Activated CD4-positive, alpha-beta T cell treated with anti-CD3 and anti-CD28 coated beads for 1 hour (primary cell): Measurements from ENCODE around the gene TSC2.

Experiments
- DNase-seq: peaks from one replicate; pipeline ENCODE4 v3.0.0-alpha.2; 2020

Gene TSC2

DNA sequence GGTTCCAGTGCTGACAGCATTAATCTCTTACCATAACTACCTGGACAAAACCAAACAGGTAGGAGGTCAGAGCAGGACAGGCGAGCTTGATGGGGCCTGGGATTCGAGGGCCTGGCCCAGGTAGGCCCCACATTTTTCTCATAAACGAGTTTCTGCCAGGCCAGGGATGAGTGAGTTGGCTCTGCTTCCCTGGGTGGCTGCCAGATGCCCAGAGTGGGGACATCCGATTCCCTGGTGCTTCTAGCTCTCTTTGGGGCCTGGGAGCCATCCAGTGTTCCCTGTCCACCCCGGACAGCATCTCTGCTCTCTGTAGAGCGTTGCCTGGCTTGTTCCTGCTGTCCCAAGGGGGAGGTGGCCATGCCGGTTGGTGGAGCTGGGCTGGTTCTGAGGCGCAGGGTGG is 25.1 kb downstream of the TSC2 start:
- no peak for DNase-seq

DNA sequence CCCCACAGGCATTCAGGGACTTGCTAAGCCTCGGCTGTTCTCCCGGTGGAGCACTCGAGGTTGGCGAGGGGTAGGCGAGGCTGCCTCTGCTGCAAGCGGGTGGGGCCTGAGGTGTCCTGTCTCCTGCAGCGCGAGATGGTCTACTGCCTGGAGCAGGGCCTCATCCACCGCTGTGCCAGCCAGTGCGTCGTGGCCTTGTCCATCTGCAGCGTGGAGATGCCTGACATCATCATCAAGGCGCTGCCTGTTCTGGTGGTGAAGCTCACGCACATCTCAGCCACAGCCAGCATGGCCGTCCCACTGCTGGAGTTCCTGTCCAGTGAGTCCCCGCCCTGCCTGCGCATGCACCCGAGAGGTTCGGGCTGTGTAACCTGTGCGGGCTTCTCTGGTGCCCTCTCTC is 26.3 kb downstream of the TSC2 start:
- no peak for DNase-seq

GRCh38 chr16:2075631-2076030 is 27.8 kb downstream of the TSC2 start:
- DNase-seq, result no peak

- DNase-seq, result no peak
Observed at GRCh38 chr16:2076072-2076865, 28.5 kb downstream of the TSC2 start.

GRCh38 chr16:2077016-2077415 is 29.2 kb downstream of the TSC2 start:
- DNase-seq, result no peak

DNA sequence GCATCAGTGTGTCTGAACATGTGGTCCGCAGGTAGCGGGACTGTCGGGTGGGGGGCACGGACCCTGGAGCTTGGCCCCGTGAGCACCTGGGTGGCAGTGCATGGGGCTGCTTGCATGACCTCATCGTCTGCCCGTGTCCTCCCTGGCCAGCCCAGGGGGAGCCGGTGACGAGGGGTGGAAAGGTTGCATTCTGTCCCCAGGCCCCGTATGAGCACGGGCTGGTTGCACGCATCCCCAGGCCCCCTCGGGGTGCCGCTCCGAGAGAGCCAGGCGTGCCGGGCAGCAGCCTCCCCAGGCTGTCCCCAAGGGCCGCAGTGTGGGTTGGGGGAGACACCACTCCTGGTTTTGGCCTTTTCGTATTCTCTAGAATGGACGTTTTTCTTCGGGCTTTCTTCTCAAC is 29.9 kb downstream of the TSC2 start:
- no peak for DNase-seq

GRCh38 chr16:2078096-2078495 is 30.3 kb downstream of the TSC2 start:
- DNase-seq, result no peak

DNA sequence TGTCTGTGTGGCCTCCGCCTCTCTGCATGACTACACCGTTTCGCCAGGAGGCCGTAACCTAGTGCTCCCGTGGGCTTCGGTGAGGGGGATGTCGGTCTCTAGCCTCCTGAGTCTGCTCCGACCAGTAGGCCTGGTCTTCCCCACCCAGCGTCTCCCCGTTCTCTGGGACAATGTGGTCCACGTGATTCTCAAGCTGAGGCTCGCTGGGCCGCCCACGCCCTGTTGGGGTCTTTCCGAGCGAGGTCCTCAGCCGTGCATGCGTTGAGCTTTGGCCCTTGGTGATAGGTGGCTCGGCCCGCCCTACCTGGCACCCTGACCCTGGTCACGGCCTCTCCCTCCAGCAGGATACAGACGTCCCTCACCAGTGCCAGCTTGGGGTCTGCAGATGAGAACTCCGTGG is 30.9 kb downstream of the TSC2 start:
- DNase-seq, result no peak

GRCh38 chr16:2079311-2079800 is 31.6 kb downstream of the TSC2 start:
- no peak for DNase-seq

- DNase-seq, result no peak
Observed at GRCh38 chr16:2079991-2080390, 32.2 kb downstream of the TSC2 start.

DNA sequence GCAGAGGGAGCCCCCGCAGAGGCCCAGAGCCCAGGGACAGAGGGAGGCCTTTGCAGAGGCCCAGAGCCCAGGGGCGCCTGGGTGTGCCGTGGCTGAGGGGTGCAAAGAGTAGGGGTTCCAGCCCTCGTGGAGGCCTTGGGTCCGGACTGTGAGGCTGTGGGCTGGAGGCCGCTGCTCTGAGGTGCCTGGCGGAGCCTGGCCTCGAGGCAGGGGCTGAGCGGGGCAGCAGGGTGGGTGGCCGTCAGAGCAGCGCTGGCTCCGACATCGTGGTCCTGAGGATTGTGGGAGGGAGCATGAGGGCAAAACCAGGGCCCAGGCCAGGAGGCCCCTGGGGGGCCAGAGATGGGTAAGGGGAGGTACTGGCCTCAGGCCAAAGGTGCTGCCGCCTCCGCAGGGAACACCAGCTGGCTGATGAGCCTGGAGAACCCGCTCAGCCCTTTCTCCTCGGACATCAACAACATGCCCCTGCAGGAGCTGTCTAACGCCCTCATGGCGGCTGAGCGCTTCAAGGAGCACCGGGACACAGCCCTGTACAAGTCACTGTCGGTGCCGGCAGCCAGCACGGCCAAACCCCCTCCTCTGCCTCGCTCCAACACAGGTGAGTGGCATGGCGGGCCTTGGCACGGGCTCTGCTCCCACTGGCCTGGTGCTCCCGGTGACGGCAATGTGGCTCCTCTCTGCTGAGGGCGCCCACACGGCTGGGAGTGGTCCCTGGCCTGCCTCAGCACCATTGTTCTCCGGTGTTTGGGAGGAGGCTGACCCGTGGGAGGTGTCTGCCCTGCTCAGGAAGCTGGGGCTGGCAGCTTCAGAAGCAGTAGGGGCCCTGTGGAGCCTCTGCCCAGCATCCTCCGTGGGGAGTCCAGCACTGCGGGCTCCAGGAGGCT is 33.7 kb downstream of the TSC2 start:
- DNase-seq, result no peak

- DNase-seq, result no peak
Observed at GRCh38 chr16:2082171-2082982, 34.6 kb downstream of the TSC2 start.

GRCh38 chr16:2082983-2083364 is 35.2 kb downstream of the TSC2 start:
- no peak for DNase-seq

- no peak for DNase-seq
Observed at GRCh38 chr16:2083409-2083808, 35.6 kb downstream of the TSC2 start.

GRCh38 chr16:2083876-2084780 is 36.3 kb downstream of the TSC2 start:
- DNase-seq, result no peak

DNA sequence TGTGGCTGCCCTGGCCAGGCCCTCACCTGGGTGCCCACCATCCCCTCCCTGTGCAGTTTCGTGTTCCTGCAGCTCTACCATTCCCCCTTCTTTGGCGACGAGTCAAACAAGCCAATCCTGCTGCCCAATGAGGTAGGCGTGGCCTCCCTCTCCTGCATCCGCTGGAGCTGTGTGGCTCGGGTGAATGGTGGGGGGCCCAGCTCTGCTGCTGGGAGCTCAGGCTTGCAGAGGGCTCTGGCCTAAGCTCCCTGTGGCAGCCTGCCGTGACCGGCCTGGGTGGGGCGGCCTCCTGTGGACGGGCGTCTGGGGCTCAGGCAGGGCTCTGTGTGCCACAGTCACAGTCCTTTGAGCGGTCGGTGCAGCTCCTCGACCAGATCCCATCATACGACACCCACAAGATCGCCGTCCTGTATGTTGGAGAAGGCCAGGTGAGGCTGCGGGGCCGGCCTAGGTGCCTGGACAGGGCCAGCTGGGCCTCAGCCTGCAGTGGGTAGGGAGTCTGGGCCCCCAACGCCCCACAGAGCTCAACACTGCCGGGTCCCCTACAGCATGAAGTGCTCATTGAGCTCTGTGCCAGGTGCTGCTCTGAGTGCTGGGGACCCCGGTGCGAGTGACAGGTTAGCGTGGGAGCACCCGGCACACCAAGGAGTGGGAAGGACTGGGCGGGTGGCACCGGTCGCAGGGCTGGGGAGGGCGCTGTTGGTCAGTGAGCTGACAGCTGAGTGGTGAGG is 37.3 kb downstream of the TSC2 start:
- DNase-seq, result no peak

GRCh38 chr16:2085669-2086068 is 37.9 kb downstream of the TSC2 start:
- DNase-seq, result no peak

DNA sequence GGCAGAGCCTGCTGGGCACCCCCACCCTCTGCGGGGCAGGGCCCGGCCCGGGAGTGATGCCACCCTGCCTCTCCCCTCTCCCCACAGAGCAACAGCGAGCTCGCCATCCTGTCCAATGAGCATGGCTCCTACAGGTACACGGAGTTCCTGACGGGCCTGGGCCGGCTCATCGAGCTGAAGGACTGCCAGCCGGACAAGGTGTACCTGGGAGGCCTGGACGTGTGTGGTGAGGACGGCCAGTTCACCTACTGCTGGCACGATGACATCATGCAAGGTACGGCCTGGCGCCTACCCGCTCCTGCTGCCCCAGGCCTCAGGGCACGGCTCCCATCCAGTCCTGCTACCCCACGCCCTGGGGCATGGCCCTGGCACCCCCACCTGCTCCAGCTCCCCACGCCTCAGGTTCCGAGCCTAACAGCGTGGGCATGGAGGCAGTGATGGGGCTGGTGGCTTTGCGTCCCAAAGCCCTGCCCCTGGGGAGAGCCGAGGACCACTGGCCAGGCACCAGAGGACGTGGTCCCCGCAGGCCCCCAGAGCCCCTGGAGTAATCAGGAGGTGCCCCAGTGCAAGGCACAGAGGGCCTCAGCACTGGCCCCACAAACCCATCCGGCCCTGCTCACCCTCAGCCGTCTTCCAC is 38.4 kb downstream of the TSC2 start:
- DNase-seq, result no peak

- no peak for DNase-seq
Observed at GRCh38 chr16:2086812-2087747, 39.3 kb downstream of the TSC2 start.
